Bronchial epithelial cell (primary cell): Measurements from ENCODE around the gene OTOGL. TPM values are rescaled to one million over a fixed set of nuclear protein-coding genes. Genes with fewer than 3 reads are reported as not detected.
A peak's percentile ranks its signal among the peaks of the same experiment; 100 is the strongest.

Experiments
- DNase-seq: peaks from one replicate; pipeline ENCODE4 v3.0.0-alpha.2; 2010; ENCODE audit warnings: low read depth
- FAIRE-seq: peaks from 2 replicates; lab custom pipeline; 2011; peaks lifted over from hg19 to GRCh38; lab: Jason Lieb, UNC
- H3K27me3 ChIP-seq: 2 replicates; pipeline ENCODE4 v1.5.1; 2011; ENCODE audit warnings: low read length; ENCODE audit not compliant: control insufficient read depth, insufficient read depth
- H3K36me3 ChIP-seq: 2 replicates; pipeline ENCODE4 v1.5.1; 2011; ENCODE audit warnings: low read length; ENCODE audit not compliant: control insufficient read depth, insufficient read depth
- H3K4me3 ChIP-seq: 2 replicates; pipeline ENCODE4 v1.5.1; 2011; ENCODE audit warnings: mild to moderate bottlenecking, low read depth, low read length, control low read depth
- total RNA-seq: library from RNA; depleted of rRNA; stranded (reverse); fragments of >200 nt; gene quantifications from 2 replicates; pipeline ENCODE4 v1.2.1, GENCODE V29; 2014
- TF ChIP-seq, protein P1 (sequence below): IDR thresholded peaks from 2 replicates; pipeline ENCODE4 v1.5.1; 2011; ENCODE audit warnings: mild to moderate bottlenecking, moderate library complexity, low read length, control low read depth, inconsistent platforms; ENCODE audit not compliant: insufficient read depth, severe bottlenecking

The OTOGL gene
- total RNA-seq, 1 donor from 2014 or later, result not detected

DNA sequence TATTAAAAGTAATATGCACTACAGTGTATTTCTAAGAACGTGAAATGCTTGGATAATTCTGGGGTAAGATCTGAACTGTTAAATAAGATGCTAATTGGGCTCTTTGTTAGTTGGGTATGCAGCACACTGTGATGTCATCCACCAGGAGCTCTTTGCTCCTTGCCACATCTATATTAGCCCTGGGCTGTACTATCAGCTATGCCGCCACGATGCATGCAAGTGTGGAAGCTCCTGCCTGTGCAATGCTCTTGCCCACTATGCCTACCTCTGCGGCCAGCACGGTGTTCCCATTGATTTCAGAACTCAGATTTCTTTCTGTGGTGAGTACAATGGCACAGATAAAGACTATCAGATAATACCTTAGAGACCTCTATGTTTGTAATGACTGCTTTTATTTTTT, 165.6 kb downstream of the OTOGL start:
- Histone ChIP-seq H3K27me3 (no peaks in the 10 kb centered on the region), H3K36me3 (no peaks in the 10 kb centered on the region), H3K4me3 (no peak overlapping the region)
- TF ChIP-seq, protein P1, sequence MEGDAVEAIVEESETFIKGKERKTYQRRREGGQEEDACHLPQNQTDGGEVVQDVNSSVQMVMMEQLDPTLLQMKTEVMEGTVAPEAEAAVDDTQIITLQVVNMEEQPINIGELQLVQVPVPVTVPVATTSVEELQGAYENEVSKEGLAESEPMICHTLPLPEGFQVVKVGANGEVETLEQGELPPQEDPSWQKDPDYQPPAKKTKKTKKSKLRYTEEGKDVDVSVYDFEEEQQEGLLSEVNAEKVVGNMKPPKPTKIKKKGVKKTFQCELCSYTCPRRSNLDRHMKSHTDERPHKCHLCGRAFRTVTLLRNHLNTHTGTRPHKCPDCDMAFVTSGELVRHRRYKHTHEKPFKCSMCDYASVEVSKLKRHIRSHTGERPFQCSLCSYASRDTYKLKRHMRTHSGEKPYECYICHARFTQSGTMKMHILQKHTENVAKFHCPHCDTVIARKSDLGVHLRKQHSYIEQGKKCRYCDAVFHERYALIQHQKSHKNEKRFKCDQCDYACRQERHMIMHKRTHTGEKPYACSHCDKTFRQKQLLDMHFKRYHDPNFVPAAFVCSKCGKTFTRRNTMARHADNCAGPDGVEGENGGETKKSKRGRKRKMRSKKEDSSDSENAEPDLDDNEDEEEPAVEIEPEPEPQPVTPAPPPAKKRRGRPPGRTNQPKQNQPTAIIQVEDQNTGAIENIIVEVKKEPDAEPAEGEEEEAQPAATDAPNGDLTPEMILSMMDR, result no peak
- no peak for DNase-seq
- no peak for FAIRE-seq

DNA sequence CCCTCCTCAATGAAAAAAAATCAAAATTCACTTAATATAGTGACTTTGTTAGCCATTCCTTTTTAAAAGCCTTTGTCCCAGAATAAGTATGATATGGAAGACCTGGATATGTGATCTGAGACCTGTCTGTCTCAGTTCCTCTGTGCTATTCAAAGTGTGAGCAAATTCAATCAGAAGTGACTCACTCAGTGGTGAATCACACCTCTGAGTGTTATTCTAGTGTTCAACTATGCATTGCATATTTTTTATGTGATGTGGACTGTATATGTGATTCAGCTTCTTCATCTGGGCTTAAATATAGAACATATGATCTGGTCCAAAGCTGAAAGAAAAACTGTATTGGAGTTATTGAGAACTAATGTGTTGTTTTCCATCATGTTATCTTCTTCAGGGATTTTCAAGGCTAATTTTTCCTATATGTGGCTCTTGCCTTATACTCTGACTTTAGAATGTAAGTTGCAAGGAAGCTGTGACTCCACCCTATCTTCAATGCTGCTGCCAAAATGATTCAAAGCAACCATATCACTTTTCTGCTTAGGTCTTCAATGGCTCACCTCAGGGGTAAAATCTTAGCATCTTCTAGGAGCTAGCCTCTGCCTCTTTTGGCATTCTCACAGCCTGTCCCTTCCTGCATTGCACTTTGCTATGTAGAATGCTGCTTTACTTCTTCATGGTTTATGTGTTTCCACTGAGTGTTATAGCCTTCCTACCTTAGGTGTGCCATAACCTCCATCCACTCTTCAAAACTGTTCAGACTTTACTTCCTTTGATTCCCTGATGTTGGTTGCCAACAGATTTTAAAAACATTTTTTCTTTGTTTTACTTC, 169.8 kb downstream of the OTOGL start:
- H3K36me3 ChIP-seq, result no peaks in the 10 kb centered on the region
- TF ChIP-seq, protein P1, result no peak
- no peak overlapping the region for H3K4me3 ChIP-seq
- peak; percentile 98 for DNase-seq
- no peak for FAIRE-seq
- H3K27me3 ChIP-seq, result no peaks in the 10 kb centered on the region

DNA sequence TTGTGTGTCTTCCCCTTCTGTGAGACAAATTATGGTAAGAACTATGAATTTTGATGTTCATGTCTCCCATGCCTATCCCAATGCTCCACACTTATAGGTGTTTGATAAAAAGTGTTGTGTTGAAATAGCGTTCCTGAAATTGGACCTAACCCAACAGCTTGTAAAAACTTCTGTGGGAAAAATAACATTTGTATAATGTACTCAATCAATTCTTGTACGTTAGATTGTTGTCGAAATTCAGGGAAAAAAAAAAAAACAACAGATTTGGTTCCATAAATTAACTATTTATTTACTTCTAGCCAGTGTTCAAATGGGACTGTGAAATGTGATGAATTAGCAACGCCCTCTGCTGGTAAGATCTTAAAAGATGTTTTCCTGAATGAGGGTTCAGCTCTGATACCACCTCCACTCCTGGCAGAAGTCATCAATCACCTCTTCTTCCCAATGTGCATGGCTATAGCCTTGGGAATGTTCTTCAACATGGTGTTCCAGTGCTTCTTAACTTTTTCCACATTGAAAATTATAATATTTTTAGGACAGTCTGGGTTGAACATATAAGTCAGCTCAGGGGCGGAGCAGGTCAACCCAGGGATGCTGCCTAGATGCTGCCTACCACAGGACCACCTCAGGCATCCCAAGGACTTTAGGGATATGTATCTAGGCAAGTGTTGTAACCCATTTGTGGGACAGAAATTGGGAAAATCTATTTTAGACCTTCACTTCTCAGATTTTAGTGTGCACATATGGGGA, 170.6 kb downstream of the OTOGL start:
- H3K36me3 ChIP-seq, result no peaks in the 10 kb centered on the region
- TF ChIP-seq, protein P1, result peak; percentile 45
- H3K27me3 ChIP-seq, result no peaks in the 10 kb centered on the region
- no peak overlapping the region for H3K4me3 ChIP-seq
- FAIRE-seq (no peak), DNase-seq (peak; percentile 53)

DNA sequence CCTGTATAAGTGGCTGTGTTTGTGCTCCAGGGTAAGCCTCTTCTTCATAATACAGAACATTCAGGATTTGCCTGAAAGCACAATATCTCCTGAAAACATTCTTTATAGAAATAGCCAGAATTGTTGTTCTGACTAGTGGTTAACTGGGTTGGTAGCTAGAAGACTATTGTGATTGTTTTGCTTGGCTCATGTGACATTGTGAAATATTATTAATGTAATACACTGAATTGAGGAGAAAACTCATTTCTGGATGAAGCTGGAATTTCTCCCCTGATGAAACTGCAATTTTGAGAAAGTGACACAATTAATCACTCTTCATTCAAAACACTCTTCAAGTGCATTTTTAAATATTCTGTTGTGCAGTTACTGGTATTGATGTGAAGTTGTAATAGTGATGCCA, 172.4 kb downstream of the OTOGL start:
- Histone ChIP-seq H3K36me3 (no peaks in the 10 kb centered on the region), H3K4me3 (no peak overlapping the region), H3K27me3 (no peaks in the 10 kb centered on the region)
- TF ChIP-seq, protein P1, result no peak
- DNase-seq (no peak), FAIRE-seq (no peak)

DNA sequence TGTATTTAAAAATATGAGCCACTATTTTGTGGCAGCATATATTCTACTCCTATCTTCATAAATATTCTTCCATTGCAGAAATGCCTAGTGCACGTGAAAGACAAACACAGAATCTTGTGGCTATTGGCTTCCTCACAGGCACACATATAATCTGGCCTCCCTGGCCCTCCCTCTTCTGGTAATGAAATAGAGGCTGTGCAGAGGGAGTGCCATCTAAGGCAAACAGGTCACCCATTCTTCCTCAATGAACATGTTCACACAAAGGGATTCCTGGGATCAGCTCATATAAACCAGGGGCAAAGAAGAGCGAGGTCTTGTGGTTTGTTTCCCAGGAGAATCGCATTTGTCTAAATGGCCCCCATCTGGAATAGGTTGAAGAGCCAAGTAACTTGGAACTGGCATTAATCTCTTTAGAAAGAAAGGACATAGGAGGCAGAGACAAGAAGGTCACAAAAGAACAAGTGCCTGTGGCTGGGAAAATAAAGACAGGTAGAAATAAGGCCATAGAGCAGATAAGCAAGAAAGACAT, 173.1 kb downstream of the OTOGL start:
- TF ChIP-seq, protein P1, result no peak
- no peak overlapping the region for H3K4me3 ChIP-seq
- no peak for DNase-seq
- H3K36me3 ChIP-seq, result no peaks in the 10 kb centered on the region
- FAIRE-seq, result no peak
- H3K27me3 ChIP-seq, result no peaks in the 10 kb centered on the region
